Measurements from ENCODE around the gene PCDHGA3.
"Not testable (repeated sequence)": the region's sequence is repeated elsewhere in the genome, so short reads cannot be mapped to it uniquely, and the experiment has no call there.

PCDHGA3 gene

GRCh38 chr5:141389153-141390042, 45.8 kb downstream of the PCDHGA3 start:
- H3K27ac ChIP-seq (ENCODE audit: low read length) = no peak overlapping the region
- no peak overlapping the region for H3K9ac ChIP-seq (ENCODE audit: low read depth, low read length)
- H3K79me2 ChIP-seq (ENCODE audit: insufficient read depth, low read length) = no peaks in the 10 kb centered on the region
- H3K4me2 ChIP-seq (ENCODE audit: insufficient read depth, low read length) = no peak overlapping the region
- H3K36me3 ChIP-seq (ENCODE audit: insufficient read depth, low read length) = no peaks in the 10 kb centered on the region
- no peaks in the 10 kb centered on the region for H3K4me1 ChIP-seq (ENCODE audit: insufficient read depth, low read length)
- ATAC-seq (ENCODE audit: insufficient read depth, low read depth) = no peak
- no peak for DNase-seq
- no peak overlapping the region for H3K4me3 ChIP-seq (ENCODE audit: low read depth in 1 of 2, low read length in 2 of 2)
- H2AFZ ChIP-seq (ENCODE audit: low read depth, low read length) = no peak overlapping the region
- H3K27me3 ChIP-seq (ENCODE audit: insufficient read depth, low read length, poor library complexity) = no peaks in the 10 kb centered on the region
- TF ChIP-seq CTCF (IDR thresholded peaks at IDR 0.05; ENCODE audit: borderline replicate concordance, extremely low read depth, low read length, poor library complexity, severe bottlenecking) = no peak
- no peak for TF ChIP-seq EZH2 (IDR thresholded peaks at IDR 0.05; ENCODE audit: borderline replicate concordance, low read depth, low read length, severe bottlenecking)
- no peaks in the 10 kb centered on the region for H3K9me3 ChIP-seq (ENCODE audit: insufficient read depth, low read length, severe bottlenecking)
- H4K20me1 ChIP-seq (ENCODE audit: insufficient read depth, low read length) = no peaks in the 10 kb centered on the region

- no peak within 1 kb of the TSS for H3K9ac ChIP-seq (ENCODE audit: low read depth, low read length)
Observed at GRCh38 chr5:141392429-141393198, 49.0 kb downstream of the PCDHGA3 start, which contains the start of gene PCDHGA8. Gene PCDHGA8, plus strand, starts transcription at chr5:141392633. Its CDS starts 181 bp downstream, at chr5:141392814.

GRCh38 chr5:141393267-141393666, 49.6 kb downstream of the PCDHGA3 start:
- Histone ChIP-seq H3K27me3 (ENCODE audit: insufficient read depth, low read length, poor library complexity) (no peaks in the 10 kb centered on the region), H3K4me3 (ENCODE audit: low read depth in 1 of 2, low read length in 2 of 2) (no peak overlapping the region), H3K9ac (ENCODE audit: low read depth, low read length) (no peak overlapping the region)

More at GRCh38 chr5:141392429-141393198, 49.0 kb downstream of the PCDHGA3 start, which contains the start of gene PCDHGA8:
- Histone ChIP-seq H3K27ac (ENCODE audit: low read length) (no peak within 1 kb of the TSS), H3K4me2 (ENCODE audit: insufficient read depth, low read length) (no peak within 1 kb of the TSS), H3K9me3 (ENCODE audit: insufficient read depth, low read length, severe bottlenecking) (no peaks in the 10 kb centered on the region), H3K4me3 (ENCODE audit: low read depth in 1 of 2, low read length in 2 of 2) (no peak within 1 kb of the TSS), H4K20me1 (ENCODE audit: insufficient read depth, low read length) (no peaks in the 10 kb centered on the region), H3K36me3 (ENCODE audit: insufficient read depth, low read length) (no peaks in the 10 kb centered on the region), H2AFZ (ENCODE audit: low read depth, low read length) (no peak within 1 kb of the TSS), H3K79me2 (ENCODE audit: insufficient read depth, low read length) (no peaks in the 10 kb centered on the region), H3K4me1 (ENCODE audit: insufficient read depth, low read length) (no peaks in the 10 kb centered on the region), H3K27me3 (ENCODE audit: insufficient read depth, low read length, poor library complexity) (no peaks in the 10 kb centered on the region)
- no peak for TF ChIP-seq EZH2 (IDR thresholded peaks at IDR 0.05; ENCODE audit: borderline replicate concordance, low read depth, low read length, severe bottlenecking)
- TF ChIP-seq CTCF (IDR thresholded peaks at IDR 0.05; ENCODE audit: borderline replicate concordance, extremely low read depth, low read length, poor library complexity, severe bottlenecking) = no peak
- ATAC-seq (ENCODE audit: insufficient read depth, low read depth) = no peak
- no peak for DNase-seq

GRCh38 chr5:141394401-141395187, 51.0 kb downstream of the PCDHGA3 start:
- H2AFZ ChIP-seq (ENCODE audit: low read depth, low read length); H3K9me3 ChIP-seq (ENCODE audit: insufficient read depth, low read length, severe bottlenecking); H3K9ac ChIP-seq (ENCODE audit: low read depth, low read length); H3K27me3 ChIP-seq (ENCODE audit: insufficient read depth, low read length, poor library complexity); H3K36me3 ChIP-seq (ENCODE audit: insufficient read depth, low read length); H3K4me1 ChIP-seq (ENCODE audit: insufficient read depth, low read length); H3K27ac ChIP-seq (ENCODE audit: low read length); H3K4me3 ChIP-seq (ENCODE audit: low read depth in 1 of 2, low read length in 2 of 2); ATAC-seq (ENCODE audit: insufficient read depth, low read depth); H3K79me2 ChIP-seq (ENCODE audit: insufficient read depth, low read length); H4K20me1 ChIP-seq (ENCODE audit: insufficient read depth, low read length); H3K4me2 ChIP-seq (ENCODE audit: insufficient read depth, low read length); DNase-seq: not testable (repeated sequence)

More at GRCh38 chr5:141393267-141393666, 49.6 kb downstream of the PCDHGA3 start:
- no peak overlapping the region for H3K27ac ChIP-seq (ENCODE audit: low read length)
- no peak for DNase-seq
- H3K36me3 ChIP-seq (ENCODE audit: insufficient read depth, low read length) = no peaks in the 10 kb centered on the region
- H2AFZ ChIP-seq (ENCODE audit: low read depth, low read length) = no peak overlapping the region
- TF ChIP-seq EZH2 (IDR thresholded peaks at IDR 0.05; ENCODE audit: borderline replicate concordance, low read depth, low read length, severe bottlenecking) = no peak
- no peak for TF ChIP-seq CTCF (IDR thresholded peaks at IDR 0.05; ENCODE audit: borderline replicate concordance, extremely low read depth, low read length, poor library complexity, severe bottlenecking)
- no peaks in the 10 kb centered on the region for H3K9me3 ChIP-seq (ENCODE audit: insufficient read depth, low read length, severe bottlenecking)
- no peaks in the 10 kb centered on the region for H3K79me2 ChIP-seq (ENCODE audit: insufficient read depth, low read length)
- H3K4me2 ChIP-seq (ENCODE audit: insufficient read depth, low read length) = no peak overlapping the region
- H4K20me1 ChIP-seq (ENCODE audit: insufficient read depth, low read length) = no peaks in the 10 kb centered on the region
- ATAC-seq (ENCODE audit: insufficient read depth, low read depth) = no peak
- no peaks in the 10 kb centered on the region for H3K4me1 ChIP-seq (ENCODE audit: insufficient read depth, low read length)
